C4-2B (cell line): ENCODE data around the gene CACNB4.

Source experiments
- ZFX ChIP-seq: fragments of 450-650 bp; IDR thresholded peaks from 2 replicates; pipeline ENCODE4 v1.6.1; 2017
- TF ChIP-seq, protein P1 (sequence below): fragments of 450-650 bp; conservative IDR thresholded peaks from 2 replicates; pipeline ENCODE4 v1.5.1; 2017; ENCODE audit warnings: mild to moderate bottlenecking

DNA sequence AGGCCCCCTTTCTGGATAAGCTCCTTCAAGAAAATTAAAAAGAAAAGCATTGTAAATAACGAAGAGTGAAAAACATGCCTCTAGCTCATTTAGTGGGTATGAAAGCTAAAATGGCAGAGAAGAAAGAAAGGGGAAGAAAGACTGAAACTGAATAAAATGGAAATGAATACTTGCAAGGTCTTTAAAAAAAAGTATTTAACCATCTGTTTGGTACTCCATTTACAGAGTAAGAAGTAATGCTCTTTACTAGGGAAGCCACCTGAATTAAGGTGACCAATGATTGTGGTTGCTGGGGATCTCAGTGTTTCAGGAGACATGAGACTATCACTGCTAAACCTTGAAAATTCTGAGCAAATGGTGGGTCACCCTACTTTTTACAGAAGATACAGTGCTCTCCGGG is 253.0 kb downstream of the CACNB4 start:
- TF ChIP-seq, protein P1, sequence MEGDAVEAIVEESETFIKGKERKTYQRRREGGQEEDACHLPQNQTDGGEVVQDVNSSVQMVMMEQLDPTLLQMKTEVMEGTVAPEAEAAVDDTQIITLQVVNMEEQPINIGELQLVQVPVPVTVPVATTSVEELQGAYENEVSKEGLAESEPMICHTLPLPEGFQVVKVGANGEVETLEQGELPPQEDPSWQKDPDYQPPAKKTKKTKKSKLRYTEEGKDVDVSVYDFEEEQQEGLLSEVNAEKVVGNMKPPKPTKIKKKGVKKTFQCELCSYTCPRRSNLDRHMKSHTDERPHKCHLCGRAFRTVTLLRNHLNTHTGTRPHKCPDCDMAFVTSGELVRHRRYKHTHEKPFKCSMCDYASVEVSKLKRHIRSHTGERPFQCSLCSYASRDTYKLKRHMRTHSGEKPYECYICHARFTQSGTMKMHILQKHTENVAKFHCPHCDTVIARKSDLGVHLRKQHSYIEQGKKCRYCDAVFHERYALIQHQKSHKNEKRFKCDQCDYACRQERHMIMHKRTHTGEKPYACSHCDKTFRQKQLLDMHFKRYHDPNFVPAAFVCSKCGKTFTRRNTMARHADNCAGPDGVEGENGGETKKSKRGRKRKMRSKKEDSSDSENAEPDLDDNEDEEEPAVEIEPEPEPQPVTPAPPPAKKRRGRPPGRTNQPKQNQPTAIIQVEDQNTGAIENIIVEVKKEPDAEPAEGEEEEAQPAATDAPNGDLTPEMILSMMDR: no peak
- TF ChIP-seq ZFX: no peak
